ENCODE measurements around the gene ALOX15.

Gene ALOX15

GRCh38 chr17:4588898-4589625, 52.4 kb downstream of the ALOX15 start:
- Histone ChIP-seq H3K79me2 (no peaks in the 10 kb centered on the region), H3K4me3 (ENCODE audit: low read depth, low read length) (no peak overlapping the region), H3K9me3 (ENCODE audit: control insufficient read depth, low read length) (no peaks in the 10 kb centered on the region), H3K4me2 (ENCODE audit: low read length) (no peak overlapping the region), H3K27me3 (ENCODE audit: control insufficient read depth, insufficient read depth, low read length) (no peaks in the 10 kb centered on the region), H3K36me3 (ENCODE audit: control insufficient read depth, insufficient read depth, low read length) (no peaks in the 10 kb centered on the region), H3K4me1 (no peaks in the 10 kb centered on the region), H3K9ac (no peak overlapping the region), H2AFZ (no peak overlapping the region), H3K27ac (no peak overlapping the region)
- TF ChIP-seq, protein P1, sequence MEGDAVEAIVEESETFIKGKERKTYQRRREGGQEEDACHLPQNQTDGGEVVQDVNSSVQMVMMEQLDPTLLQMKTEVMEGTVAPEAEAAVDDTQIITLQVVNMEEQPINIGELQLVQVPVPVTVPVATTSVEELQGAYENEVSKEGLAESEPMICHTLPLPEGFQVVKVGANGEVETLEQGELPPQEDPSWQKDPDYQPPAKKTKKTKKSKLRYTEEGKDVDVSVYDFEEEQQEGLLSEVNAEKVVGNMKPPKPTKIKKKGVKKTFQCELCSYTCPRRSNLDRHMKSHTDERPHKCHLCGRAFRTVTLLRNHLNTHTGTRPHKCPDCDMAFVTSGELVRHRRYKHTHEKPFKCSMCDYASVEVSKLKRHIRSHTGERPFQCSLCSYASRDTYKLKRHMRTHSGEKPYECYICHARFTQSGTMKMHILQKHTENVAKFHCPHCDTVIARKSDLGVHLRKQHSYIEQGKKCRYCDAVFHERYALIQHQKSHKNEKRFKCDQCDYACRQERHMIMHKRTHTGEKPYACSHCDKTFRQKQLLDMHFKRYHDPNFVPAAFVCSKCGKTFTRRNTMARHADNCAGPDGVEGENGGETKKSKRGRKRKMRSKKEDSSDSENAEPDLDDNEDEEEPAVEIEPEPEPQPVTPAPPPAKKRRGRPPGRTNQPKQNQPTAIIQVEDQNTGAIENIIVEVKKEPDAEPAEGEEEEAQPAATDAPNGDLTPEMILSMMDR (IDR thresholded peaks at IDR 0.05) = no peak

DNA sequence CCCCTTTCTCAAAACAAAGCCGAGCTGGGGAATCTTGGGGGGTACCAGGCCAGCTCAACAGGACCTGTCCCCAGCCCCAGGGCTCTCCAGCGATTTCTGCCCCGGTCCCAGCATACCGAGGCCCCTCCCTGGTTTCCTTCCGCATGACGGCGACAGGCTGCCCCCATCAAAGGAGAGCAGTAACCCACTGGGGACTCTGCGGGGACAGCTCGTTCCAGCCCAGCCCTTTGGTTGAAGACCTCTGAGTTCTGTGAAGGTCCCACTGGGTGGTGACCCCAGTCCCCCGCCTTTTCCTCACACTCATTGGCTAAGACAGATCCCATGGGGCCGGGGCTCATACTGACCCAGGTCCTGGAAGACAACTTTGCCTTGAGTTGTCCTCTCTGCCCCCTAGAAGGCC, 53.1 kb downstream of the ALOX15 start:
- H3K27ac ChIP-seq = no peak overlapping the region
- no peaks in the 10 kb centered on the region for H3K9me3 ChIP-seq (ENCODE audit: control insufficient read depth, low read length)
- no peaks in the 10 kb centered on the region for H3K4me1 ChIP-seq
- no peak overlapping the region for H3K9ac ChIP-seq
- H3K36me3 ChIP-seq (ENCODE audit: control insufficient read depth, insufficient read depth, low read length) = no peaks in the 10 kb centered on the region
- no peaks in the 10 kb centered on the region for H3K79me2 ChIP-seq
- H3K4me3 ChIP-seq (ENCODE audit: low read depth, low read length) = no peak overlapping the region
- TF ChIP-seq, protein P1 (IDR thresholded peaks at IDR 0.05) = no peak
- no peaks in the 10 kb centered on the region for H3K27me3 ChIP-seq (ENCODE audit: control insufficient read depth, insufficient read depth, low read length)
- H3K4me2 ChIP-seq (ENCODE audit: low read length) = no peak overlapping the region
- H2AFZ ChIP-seq = no peak overlapping the region

GRCh38 chr17:4587803-4588202, 53.7 kb downstream of the ALOX15 start:
- Histone ChIP-seq H3K4me3 (ENCODE audit: low read depth, low read length) (no peak overlapping the region), H3K79me2 (no peaks in the 10 kb centered on the region), H3K27me3 (ENCODE audit: control insufficient read depth, insufficient read depth, low read length) (no peaks in the 10 kb centered on the region), H2AFZ (no peak overlapping the region), H3K4me1 (no peaks in the 10 kb centered on the region), H3K9ac (no peak overlapping the region), H3K9me3 (ENCODE audit: control insufficient read depth, low read length) (no peaks in the 10 kb centered on the region), H3K36me3 (ENCODE audit: control insufficient read depth, insufficient read depth, low read length) (no peaks in the 10 kb centered on the region), H3K27ac (no peak overlapping the region), H3K4me2 (ENCODE audit: low read length) (no peak overlapping the region)
- TF ChIP-seq, protein P1 (IDR thresholded peaks at IDR 0.05) = no peak

GRCh38 chr17:4587195-4587594, 54.3 kb downstream of the ALOX15 start:
- Histone ChIP-seq H3K36me3 (ENCODE audit: control insufficient read depth, insufficient read depth, low read length) (no peaks in the 10 kb centered on the region), H3K79me2 (no peaks in the 10 kb centered on the region), H3K27ac (no peak overlapping the region), H3K4me2 (ENCODE audit: low read length) (no peak overlapping the region), H3K27me3 (ENCODE audit: control insufficient read depth, insufficient read depth, low read length) (no peaks in the 10 kb centered on the region), H2AFZ (no peak overlapping the region), H3K4me3 (ENCODE audit: low read depth, low read length) (no peak overlapping the region), H3K4me1 (no peaks in the 10 kb centered on the region), H3K9ac (no peak overlapping the region), H3K9me3 (ENCODE audit: control insufficient read depth, low read length) (no peaks in the 10 kb centered on the region)
- TF ChIP-seq, protein P1 (IDR thresholded peaks at IDR 0.05) = no peak

DNA sequence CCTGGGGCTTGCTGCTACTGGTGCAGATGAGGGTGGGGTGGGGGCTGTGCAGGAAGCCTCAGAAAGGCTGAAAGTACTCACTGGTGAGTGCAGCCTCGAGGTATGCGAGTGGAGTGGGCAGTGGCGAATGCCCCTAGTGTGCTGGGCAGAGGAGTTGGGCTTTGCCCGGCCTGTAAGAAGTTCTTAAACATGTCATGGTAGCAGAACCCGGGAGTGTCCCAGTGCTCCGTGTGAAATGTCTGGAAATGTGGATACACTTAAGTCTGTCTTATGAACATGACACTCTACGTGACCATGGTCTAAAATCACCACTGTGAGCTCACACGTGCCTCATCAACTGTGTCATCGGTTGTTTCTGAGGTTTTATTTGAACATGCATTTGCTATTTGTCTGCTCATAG, 55.4 kb downstream of the ALOX15 start:
- H3K4me3 ChIP-seq (ENCODE audit: low read depth, low read length) = no peak overlapping the region
- no peaks in the 10 kb centered on the region for H3K79me2 ChIP-seq
- no peaks in the 10 kb centered on the region for H3K27me3 ChIP-seq (ENCODE audit: control insufficient read depth, insufficient read depth, low read length)
- H3K9ac ChIP-seq = no peak overlapping the region
- no peak overlapping the region for H3K27ac ChIP-seq
- H3K36me3 ChIP-seq (ENCODE audit: control insufficient read depth, insufficient read depth, low read length) = no peaks in the 10 kb centered on the region
- no peaks in the 10 kb centered on the region for H3K4me1 ChIP-seq
- H3K9me3 ChIP-seq (ENCODE audit: control insufficient read depth, low read length) = no peaks in the 10 kb centered on the region
- H2AFZ ChIP-seq = no peak overlapping the region
- TF ChIP-seq, protein P1 (IDR thresholded peaks at IDR 0.05) = no peak
- H3K4me2 ChIP-seq (ENCODE audit: low read length) = no peak overlapping the region

Data from parathyroid adenoma (tissue), 2 donors.